ENCODE measurements around the gene PLD2. TPM values are rescaled to one million over a fixed set of nuclear protein-coding genes. Genes with fewer than 3 reads are reported as not detected.

Gene PLD2
- total RNA-seq = 10 to 100 TPM; 25.7 to 29.5 TPM

- peak within 1 kb of the TSS; percentile 79 to 83 for H3K27ac ChIP-seq
- H3K27me3 ChIP-seq (replicated peaks; ENCODE audit: insufficient read depth) = no peaks in the 10 kb centered on the region
- peak; percentile 83 for DNase-seq (ENCODE audit: low spot score)
- intact Hi-C loops (cut with DNase I) = loop anchor here (1.0 kb wide), 1 partner anchor 17 kb away; no protein-coding TSS in a partner anchor
- H3K4me3 ChIP-seq = peak within 1 kb of the TSS; percentile 76 to 83
- H3K4me1 ChIP-seq (replicated peaks) = peaks cover 4% of the 10 kb centered on the region
- 1% methylated on average over 63 of the region's 106 CpGs for WGBS
- no peaks in the 10 kb centered on the region for H3K9me3 ChIP-seq
- peak; percentile 80 for TF ChIP-seq POLR2A (IDR thresholded peaks at IDR 0.05)
- TF ChIP-seq, protein P1, sequence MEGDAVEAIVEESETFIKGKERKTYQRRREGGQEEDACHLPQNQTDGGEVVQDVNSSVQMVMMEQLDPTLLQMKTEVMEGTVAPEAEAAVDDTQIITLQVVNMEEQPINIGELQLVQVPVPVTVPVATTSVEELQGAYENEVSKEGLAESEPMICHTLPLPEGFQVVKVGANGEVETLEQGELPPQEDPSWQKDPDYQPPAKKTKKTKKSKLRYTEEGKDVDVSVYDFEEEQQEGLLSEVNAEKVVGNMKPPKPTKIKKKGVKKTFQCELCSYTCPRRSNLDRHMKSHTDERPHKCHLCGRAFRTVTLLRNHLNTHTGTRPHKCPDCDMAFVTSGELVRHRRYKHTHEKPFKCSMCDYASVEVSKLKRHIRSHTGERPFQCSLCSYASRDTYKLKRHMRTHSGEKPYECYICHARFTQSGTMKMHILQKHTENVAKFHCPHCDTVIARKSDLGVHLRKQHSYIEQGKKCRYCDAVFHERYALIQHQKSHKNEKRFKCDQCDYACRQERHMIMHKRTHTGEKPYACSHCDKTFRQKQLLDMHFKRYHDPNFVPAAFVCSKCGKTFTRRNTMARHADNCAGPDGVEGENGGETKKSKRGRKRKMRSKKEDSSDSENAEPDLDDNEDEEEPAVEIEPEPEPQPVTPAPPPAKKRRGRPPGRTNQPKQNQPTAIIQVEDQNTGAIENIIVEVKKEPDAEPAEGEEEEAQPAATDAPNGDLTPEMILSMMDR (IDR thresholded peaks at IDR 0.05) = no peak
- H3K36me3 ChIP-seq = no peaks in the 10 kb centered on the region
Measured at GRCh38 chr17:4806777-4807604, at the start of gene PLD2. Gene PLD2 (plus strand): TSS chr17:4807152. CDS start chr17:4807773, 621 bp downstream.

GRCh38 chr17:4759776-4760236 is 47.1 kb upstream of the PLD2 start:
- no peak for DNase-seq (ENCODE audit: low spot score)
- Histone ChIP-seq H3K27ac (no peak overlapping the region), H3K27me3 (replicated peaks; ENCODE audit: insufficient read depth) (no peaks in the 10 kb centered on the region), H3K36me3 (no peaks in the 10 kb centered on the region), H3K9me3 (no peaks in the 10 kb centered on the region), H3K4me3 (no peak overlapping the region), H3K4me1 (replicated peaks) (no peaks in the 10 kb centered on the region)
- WGBS = 85% methylated on average over 10 of the region's 10 CpGs
- intact Hi-C loops (cut with DNase I) = no loop called here
- TF ChIP-seq POLR2A (IDR thresholded peaks at IDR 0.05) = no peak

GRCh38 chr17:4764595-4764994 is 42.4 kb upstream of the PLD2 start:
- H3K4me3 ChIP-seq = no peak overlapping the region
- no peaks in the 10 kb centered on the region for H3K9me3 ChIP-seq
- H3K27ac ChIP-seq = no peak overlapping the region
- no peaks in the 10 kb centered on the region for H3K27me3 ChIP-seq (replicated peaks; ENCODE audit: insufficient read depth)
- DNase-seq (ENCODE audit: low spot score) = no peak
- WGBS = 64% methylated on average over 3 of the region's 3 CpGs
- no peaks in the 10 kb centered on the region for H3K36me3 ChIP-seq
- intact Hi-C loops (cut with DNase I) = no loop called here
- TF ChIP-seq POLR2AphosphoS5 (IDR thresholded peaks at IDR 0.05) (no peak), POLR2A (IDR thresholded peaks at IDR 0.05) (no peak)
- TF ChIP-seq, protein P1 (IDR thresholded peaks at IDR 0.05) = no peak
- no peaks in the 10 kb centered on the region for H3K4me1 ChIP-seq (replicated peaks)

GRCh38 chr17:4766201-4766600 is 40.8 kb upstream of the PLD2 start:
- intact Hi-C loops (cut with DNase I) = no loop called here
- Histone ChIP-seq H3K4me3 (no peak overlapping the region), H3K4me1 (replicated peaks) (no peaks in the 10 kb centered on the region), H3K27ac (no peak overlapping the region), H3K9me3 (no peaks in the 10 kb centered on the region), H3K36me3 (no peaks in the 10 kb centered on the region), H3K27me3 (replicated peaks; ENCODE audit: insufficient read depth) (no peaks in the 10 kb centered on the region)
- DNase-seq (ENCODE audit: low spot score) = no peak
- no peak for TF ChIP-seq POLR2AphosphoS5 (IDR thresholded peaks at IDR 0.05)
- TF ChIP-seq, protein P1 (IDR thresholded peaks at IDR 0.05) = no peak
- no peak for TF ChIP-seq POLR2A (IDR thresholded peaks at IDR 0.05)
- WGBS = 71% methylated on average over 3 of the region's 3 CpGs

GRCh38 chr17:4766723-4767122 is 40.2 kb upstream of the PLD2 start:
- Histone ChIP-seq H3K27me3 (replicated peaks; ENCODE audit: insufficient read depth) (no peaks in the 10 kb centered on the region), H3K4me3 (no peak overlapping the region), H3K9me3 (no peaks in the 10 kb centered on the region), H3K4me1 (replicated peaks) (no peaks in the 10 kb centered on the region), H3K36me3 (no peaks in the 10 kb centered on the region), H3K27ac (no peak overlapping the region)
- WGBS = 86% methylated on average over 9 of the region's 9 CpGs
- TF ChIP-seq POLR2AphosphoS5 (IDR thresholded peaks at IDR 0.05) (no peak), POLR2A (IDR thresholded peaks at IDR 0.05) (no peak)
- TF ChIP-seq, protein P1 (IDR thresholded peaks at IDR 0.05) = no peak
- intact Hi-C loops (cut with DNase I) = no loop called here
- no peak for DNase-seq (ENCODE audit: low spot score)

Measured in prostate gland (tissue), 2 donors.